GM20000 (cell line): ENCODE results near the gene QRICH2.
"Not testable (repeated sequence)": the region's sequence is repeated elsewhere in the genome, so short reads cannot be mapped to it uniquely, and the experiment has no call there.

Experiments
- DNase-seq: peaks from one replicate; pipeline ENCODE4 v3.0.0; 2012; ENCODE audit warnings: low spot score
- TF ChIP-seq, protein P1 (sequence below): IDR thresholded peaks from 2 replicates; pipeline ENCODE4 v1.5.1; 2012; ENCODE audit warnings: mild to moderate bottlenecking, control low read depth; ENCODE audit errors: extremely low read depth, missing control alignments

Gene QRICH2

DNA sequence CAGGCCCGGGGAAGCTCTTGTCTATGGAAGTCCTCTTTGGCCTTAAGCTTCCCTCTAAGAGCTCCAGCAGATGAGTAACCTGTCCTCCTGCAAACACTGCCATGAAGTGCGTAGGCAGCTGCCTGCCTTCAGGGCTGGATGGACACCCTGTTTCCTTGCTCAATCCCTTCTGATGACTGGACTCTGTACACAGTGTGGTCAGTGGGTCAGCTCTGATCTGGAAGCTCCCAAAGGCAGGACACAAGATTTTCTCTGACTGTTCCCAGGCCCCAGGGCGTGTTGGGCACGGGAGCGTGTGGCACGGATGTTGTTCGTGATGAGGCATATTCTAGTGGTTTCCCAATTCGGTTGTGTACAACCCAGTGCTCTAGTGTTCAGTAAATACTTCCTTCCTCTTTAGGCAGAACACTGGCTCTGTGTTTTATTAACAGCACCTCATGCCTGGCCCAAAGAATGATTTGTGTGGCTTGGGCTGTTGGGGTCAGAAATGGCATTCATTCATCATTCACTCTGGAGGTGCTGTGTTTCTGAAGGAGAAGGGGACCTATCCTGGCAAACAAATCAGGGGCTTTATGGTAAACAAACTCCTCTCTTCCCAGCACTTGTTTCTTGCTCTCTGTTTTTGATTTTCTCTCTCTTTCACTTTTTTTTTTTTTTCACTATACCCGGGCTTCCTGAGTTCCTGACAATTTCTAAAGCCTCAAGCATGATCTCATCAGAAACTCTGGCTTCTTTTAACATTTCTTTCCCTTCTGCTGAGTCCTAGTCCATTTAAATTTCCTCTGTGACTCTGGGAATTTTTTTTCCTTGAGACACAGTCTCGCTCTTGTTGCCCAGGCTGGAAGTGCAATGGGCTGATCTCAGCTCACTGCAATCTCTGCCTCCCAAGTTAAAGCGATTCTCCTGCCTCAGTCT is 55.8 kb downstream of the QRICH2 start:
- DNase-seq: no peak
- TF ChIP-seq, protein P1, sequence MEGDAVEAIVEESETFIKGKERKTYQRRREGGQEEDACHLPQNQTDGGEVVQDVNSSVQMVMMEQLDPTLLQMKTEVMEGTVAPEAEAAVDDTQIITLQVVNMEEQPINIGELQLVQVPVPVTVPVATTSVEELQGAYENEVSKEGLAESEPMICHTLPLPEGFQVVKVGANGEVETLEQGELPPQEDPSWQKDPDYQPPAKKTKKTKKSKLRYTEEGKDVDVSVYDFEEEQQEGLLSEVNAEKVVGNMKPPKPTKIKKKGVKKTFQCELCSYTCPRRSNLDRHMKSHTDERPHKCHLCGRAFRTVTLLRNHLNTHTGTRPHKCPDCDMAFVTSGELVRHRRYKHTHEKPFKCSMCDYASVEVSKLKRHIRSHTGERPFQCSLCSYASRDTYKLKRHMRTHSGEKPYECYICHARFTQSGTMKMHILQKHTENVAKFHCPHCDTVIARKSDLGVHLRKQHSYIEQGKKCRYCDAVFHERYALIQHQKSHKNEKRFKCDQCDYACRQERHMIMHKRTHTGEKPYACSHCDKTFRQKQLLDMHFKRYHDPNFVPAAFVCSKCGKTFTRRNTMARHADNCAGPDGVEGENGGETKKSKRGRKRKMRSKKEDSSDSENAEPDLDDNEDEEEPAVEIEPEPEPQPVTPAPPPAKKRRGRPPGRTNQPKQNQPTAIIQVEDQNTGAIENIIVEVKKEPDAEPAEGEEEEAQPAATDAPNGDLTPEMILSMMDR: no peak

DNA sequence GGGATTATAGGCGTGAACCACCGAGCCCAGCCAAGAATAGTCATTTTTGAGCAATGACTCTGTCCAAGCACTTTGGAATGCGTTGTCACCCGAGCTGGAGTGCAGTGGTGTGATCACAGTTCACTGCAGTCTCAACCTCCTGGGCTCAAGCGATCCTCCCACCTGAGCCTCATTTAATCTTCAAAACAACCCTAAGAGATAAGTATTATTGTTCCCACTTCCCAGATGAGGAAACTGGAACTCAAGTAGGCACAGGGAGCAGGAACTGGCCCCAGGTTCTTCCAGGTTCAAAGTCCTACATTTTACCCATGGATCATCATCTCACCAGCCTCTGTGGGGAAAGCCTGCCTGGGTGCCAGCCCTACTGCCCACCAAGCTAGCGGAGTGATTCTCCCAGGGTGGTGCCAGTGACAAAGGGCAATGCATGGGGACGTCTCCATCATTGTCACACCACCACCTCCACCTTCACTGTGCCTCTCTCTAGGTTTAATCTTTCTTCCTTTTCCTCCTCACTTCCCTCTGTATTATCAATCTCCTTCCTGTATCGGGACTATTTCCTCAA is 56.5 kb downstream of the QRICH2 start:
- TF ChIP-seq, protein P1: no peak
- DNase-seq: no peak

DNA sequence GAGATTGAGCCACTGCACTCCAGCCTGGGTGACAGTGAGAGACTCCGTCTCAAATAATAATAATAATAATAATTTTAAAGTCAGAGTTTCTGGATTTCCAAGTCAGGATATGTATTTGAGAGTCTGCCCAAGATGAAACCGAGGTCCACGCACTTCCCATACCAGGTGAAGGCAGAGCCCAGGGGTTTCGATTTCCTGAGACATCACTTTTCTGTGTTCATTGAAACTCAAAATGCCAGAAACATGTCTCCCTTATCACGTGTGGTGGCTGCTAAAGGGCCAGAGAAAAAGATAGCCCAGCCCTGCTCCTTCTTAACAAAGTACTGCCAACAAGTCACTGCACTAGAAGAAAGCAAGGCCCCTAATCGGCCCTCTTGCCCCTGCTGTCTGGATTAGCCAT is 57.9 kb downstream of the QRICH2 start:
- no peak for DNase-seq
- TF ChIP-seq, protein P1: no peak

DNA sequence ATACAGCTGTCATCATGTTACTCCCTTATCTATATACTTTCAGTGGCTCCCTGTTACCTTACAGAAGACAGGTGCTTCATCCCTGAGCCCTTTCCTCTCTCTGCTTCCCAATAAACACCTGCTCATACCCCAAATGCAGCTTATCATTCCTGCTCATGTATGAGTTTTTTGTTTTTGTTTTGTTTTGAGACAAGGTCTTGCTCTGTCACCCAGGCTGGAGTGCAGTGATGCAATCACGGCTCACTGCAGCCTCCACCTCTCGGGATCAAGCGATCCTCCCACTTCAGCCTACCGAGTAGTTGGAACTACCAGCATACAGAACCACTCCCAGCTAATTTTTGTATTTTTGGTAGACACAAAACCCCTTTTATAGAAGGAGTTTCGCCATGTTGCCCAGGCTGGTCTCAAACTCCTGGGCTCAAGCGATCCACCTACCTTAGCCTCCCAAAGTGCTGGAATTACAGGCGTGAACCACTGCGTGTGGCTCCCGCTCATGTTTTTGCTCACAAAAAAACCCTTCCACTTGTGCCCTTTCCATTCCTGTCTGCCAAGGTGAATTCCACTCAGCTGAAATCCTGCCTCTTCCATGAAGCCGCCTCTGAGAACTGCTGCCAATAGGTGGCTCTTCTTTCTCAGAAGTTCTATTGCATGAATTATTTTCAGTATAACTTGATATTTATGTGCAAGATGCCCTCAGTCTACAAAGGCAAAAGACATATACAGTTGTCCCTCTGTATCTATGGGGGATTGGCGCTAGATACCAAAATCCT is 59.9 kb downstream of the QRICH2 start:
- DNase-seq: no peak
- TF ChIP-seq, protein P1: no peak

DNA sequence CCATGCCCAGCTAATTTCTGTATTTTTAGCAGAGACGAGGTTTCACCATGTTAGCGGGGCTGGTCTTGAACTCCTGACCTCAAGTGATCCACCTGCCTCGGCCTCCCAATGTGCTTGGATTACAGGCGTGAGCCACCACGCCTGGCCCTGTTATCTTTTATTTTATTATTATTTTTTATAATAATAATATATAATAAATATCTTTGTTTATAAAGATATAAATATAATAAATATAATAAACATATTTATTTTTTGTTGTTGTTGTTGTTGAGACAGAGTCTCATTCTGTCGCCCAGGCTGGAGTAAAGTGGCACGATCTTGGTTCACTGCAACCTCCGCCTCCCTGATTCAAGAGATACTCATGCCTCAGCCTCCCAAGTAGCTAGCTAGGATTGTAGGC is 60.8 kb downstream of the QRICH2 start:
- no peak for DNase-seq
- TF ChIP-seq, protein P1: no peak

DNA sequence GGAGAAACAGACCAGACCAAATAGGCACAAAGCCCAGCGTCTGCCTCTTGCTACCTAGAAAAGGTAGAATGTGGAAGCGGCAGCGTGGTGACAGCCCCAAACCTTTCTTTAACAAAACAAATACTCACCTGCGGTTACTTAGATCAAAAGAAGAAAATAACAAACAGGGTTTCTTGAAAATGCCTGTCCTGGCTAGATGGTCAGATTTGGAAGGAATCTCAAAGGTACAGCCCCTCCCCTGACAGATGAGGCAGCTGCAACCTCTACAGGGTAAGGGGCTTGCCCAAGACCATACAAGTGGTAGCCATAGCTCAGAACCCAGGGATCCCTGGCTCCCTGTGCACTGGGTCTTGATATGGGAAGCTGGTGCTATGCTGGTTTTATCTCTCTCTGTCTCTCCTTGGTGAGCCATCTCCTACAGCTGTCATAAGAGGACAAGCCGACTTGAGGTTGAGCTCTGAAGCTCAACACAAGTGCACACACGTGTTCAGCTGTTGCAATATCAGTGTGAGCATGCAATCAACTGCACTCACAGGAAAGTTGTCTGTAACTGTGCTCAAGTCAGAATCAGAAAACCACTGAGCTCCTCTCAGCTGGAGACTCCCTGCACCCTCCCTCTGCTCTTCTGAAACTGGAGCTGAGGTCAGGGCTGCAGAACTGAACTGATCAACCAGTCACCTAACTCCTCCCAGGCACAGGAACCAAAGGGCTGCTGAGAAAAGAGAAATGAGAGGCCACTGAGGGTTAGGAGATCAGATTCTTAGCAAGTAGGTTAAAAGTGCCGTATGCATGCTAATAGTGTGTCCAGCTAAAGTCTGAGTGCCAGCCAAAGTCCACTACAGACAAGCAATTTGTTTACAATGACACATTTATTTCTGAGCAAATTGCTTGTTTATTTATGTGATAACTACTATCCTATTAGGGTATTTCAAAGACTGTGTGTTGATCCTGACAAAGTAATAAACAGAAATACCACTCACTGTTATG is 61.7 kb downstream of the QRICH2 start:
- DNase-seq: peak; percentile 90
- TF ChIP-seq, protein P1: no peak

DNA sequence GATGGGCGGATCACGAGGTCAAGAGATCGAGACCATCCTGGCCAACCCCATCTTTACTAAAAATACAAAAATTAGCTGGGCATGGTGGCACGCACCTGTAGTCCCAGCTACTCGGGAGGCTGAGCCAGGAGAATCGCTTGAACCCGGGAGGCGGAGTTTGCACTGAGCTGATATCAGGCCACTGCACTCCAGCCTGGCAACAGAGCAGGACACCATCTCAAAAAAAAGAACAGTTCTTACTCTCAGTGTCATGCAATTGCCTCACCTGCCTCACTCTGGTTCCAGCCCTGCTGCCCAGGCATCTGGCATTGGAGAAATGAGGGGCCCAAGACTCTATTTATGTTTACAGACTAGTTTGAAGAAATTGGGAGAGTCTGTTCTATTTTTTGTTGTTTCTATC is 63.4 kb downstream of the QRICH2 start:
- DNase-seq: not testable (repeated sequence)
